Measurements from ENCODE around the gene CAMSAP3. TPM values are rescaled to one million over a fixed set of nuclear protein-coding genes. Genes with fewer than 3 reads are reported as not detected.

CAMSAP3 gene
- polyA plus RNA-seq, 1 of the 3 experiments (the other 2 are of a cell fraction) = 0.08 TPM

- TF ChIP-seq RCOR1 (IDR thresholded peaks at IDR 0.05; ENCODE audit: low read length) = no peak
- TF ChIP-seq PBX3 (IDR thresholded peaks at IDR 0.05) = no peak
- TF ChIP-seq POLR2AphosphoS5 (IDR thresholded peaks at IDR 0.05; ENCODE audit: low read depth, low read length) = no peak
- TF ChIP-seq CTCF (IDR thresholded peaks at IDR 0.05) = no peak
Observed at GRCh38 chr19:7578127-7578526, 17.5 kb upstream of the CAMSAP3 start (continued).

- ChIA-PET POLR2A (no interaction called here), CTCF (interaction anchor here (1.4 to 5.8 kb wide), 2 partner anchors 11 to 101 kb away, joined by 6 to 43 read pairs; partner anchors contain the start of gene TRAPPC5)
- Histone ChIP-seq H4K20me1 (ENCODE audit: insufficient read depth) (no peaks in the 10 kb centered on the region), H3K79me2 (ENCODE audit: insufficient read depth) (no peaks in the 10 kb centered on the region), H2AFZ (ENCODE audit: low read depth) (no peak overlapping the region), H3K9me2 (no peaks in the 10 kb centered on the region), H3F3A (replicated peaks; ENCODE audit: insufficient read depth) (no peaks in the 10 kb centered on the region), H3K4me3 (ENCODE audit: low read depth in 2 of 2, low read length in 1 of 2) (no peak overlapping the region), H3K4me1 (ENCODE audit: control insufficient read depth in 1 of 2, insufficient read depth in 2 of 2, low read depth in 1 of 2, low read length in 1 of 2) (no peaks in the 10 kb centered on the region), H3K4me2 (no peak overlapping the region), H3K36me3 (replicated peaks in 1 of 2; ENCODE audit: control insufficient read depth in 1 of 2, insufficient read depth in 2 of 2, low read length in 1 of 2) (no peaks in the 10 kb centered on the region), H3K27ac (ENCODE audit: low read depth in 2 of 2, low read length in 1 of 2) (no peak overlapping the region), H3K9me3 (no peaks in the 10 kb centered on the region), H3K27me3 (ENCODE audit: insufficient read depth) (peaks cover 69% of the 10 kb centered on the region), H3K9ac (no peak overlapping the region)
- no peak for TF ChIP-seq FOSL2 (IDR thresholded peaks at IDR 0.05; ENCODE audit: borderline replicate concordance, low read depth)
- no peak for TF ChIP-seq MAX (IDR thresholded peaks at IDR 0.05; ENCODE audit: low read depth)
- no peak for TF ChIP-seq EZH2phosphoT487 (IDR thresholded peaks at IDR 0.05; ENCODE audit: borderline replicate concordance, low read depth)
- TF ChIP-seq YY1 (IDR thresholded peaks at IDR 0.05; ENCODE audit: low read depth) = no peak
- DNase-seq = no peak
- 17% methylated on average over 6 of the region's 6 CpGs for WGBS (ENCODE audit: low lambda C conversion rate)
Observed at GRCh38 chr19:7579182-7579581, 16.5 kb upstream of the CAMSAP3 start.

GRCh38 chr19:7582446-7582845, 13.2 kb upstream of the CAMSAP3 start:
- Histone ChIP-seq H3K79me2 (ENCODE audit: insufficient read depth) (no peaks in the 10 kb centered on the region), H3K36me3 (replicated peaks in 1 of 2; ENCODE audit: control insufficient read depth in 1 of 2, insufficient read depth in 2 of 2, low read length in 1 of 2) (no peaks in the 10 kb centered on the region), H4K20me1 (ENCODE audit: insufficient read depth) (no peaks in the 10 kb centered on the region), H3F3A (replicated peaks; ENCODE audit: insufficient read depth) (no peaks in the 10 kb centered on the region), H3K9ac (no peak overlapping the region), H3K9me3 (no peaks in the 10 kb centered on the region), H3K27ac (ENCODE audit: low read depth in 2 of 2, low read length in 1 of 2) (no peak overlapping the region), H3K4me2 (no peak overlapping the region), H3K27me3 (ENCODE audit: insufficient read depth) (peaks cover 59% of the 10 kb centered on the region), H2AFZ (ENCODE audit: low read depth) (no peak overlapping the region), H3K4me3 (ENCODE audit: low read depth in 2 of 2, low read length in 1 of 2) (no peak overlapping the region), H3K4me1 (ENCODE audit: control insufficient read depth in 1 of 2, insufficient read depth in 2 of 2, low read depth in 1 of 2, low read length in 1 of 2) (no peaks in the 10 kb centered on the region), H3K9me2 (no peaks in the 10 kb centered on the region)
- POLR2A ChIA-PET = no interaction called here
- CTCF ChIA-PET = interaction anchor here (1.6 to 3.1 kb wide), 2 partner anchors 14 to 98 kb away, joined by 6 to 20 read pairs; partner anchors contain the start of gene TRAPPC5
- DNase-seq = no peak
- WGBS (ENCODE audit: low lambda C conversion rate) = 18% methylated on average over 11 of the region's 11 CpGs
- no peak for TF ChIP-seq FOXJ3 (CRISPR knock-in tag; IDR thresholded peaks at IDR 0.05)
- no peak for TF ChIP-seq EP300 (IDR thresholded peaks at IDR 0.05; ENCODE audit: borderline replicate concordance in 1 of 2, low read depth in 1 of 2, low read length in 1 of 2)
- no peak for TF ChIP-seq TCF12 (IDR thresholded peaks at IDR 0.05)
- TF ChIP-seq RCOR1 (IDR thresholded peaks at IDR 0.05; ENCODE audit: low read length) = no peak
- no peak for TF ChIP-seq RXRA (IDR thresholded peaks at IDR 0.05; ENCODE audit: borderline replicate concordance, low read depth)
- TF ChIP-seq GATA2 (CRISPR knock-in tag; IDR thresholded peaks at IDR 0.05) = no peak
- TF ChIP-seq TEAD4 (IDR thresholded peaks at IDR 0.05; ENCODE audit: borderline replicate concordance, insufficient read depth) = no peak
- no peak for TF ChIP-seq PBX3 (IDR thresholded peaks at IDR 0.05)
- no peak for TF ChIP-seq EZH2phosphoT487 (IDR thresholded peaks at IDR 0.05; ENCODE audit: borderline replicate concordance, low read depth)
- TF ChIP-seq NFIC (IDR thresholded peaks at IDR 0.05; ENCODE audit: borderline replicate concordance) = no peak
- no peak for TF ChIP-seq CTCF (IDR thresholded peaks at IDR 0.05)
- TF ChIP-seq USF2 (IDR thresholded peaks at IDR 0.05; ENCODE audit: borderline replicate concordance, low read depth, low read length) = no peak
- TF ChIP-seq NRF1 (IDR thresholded peaks at IDR 0.05; ENCODE audit: low read depth, low read length) = no peak

All from SK-N-SH (cell line).